ENCODE results near the gene SCAMP2.

- TF ChIP-seq, protein P1, sequence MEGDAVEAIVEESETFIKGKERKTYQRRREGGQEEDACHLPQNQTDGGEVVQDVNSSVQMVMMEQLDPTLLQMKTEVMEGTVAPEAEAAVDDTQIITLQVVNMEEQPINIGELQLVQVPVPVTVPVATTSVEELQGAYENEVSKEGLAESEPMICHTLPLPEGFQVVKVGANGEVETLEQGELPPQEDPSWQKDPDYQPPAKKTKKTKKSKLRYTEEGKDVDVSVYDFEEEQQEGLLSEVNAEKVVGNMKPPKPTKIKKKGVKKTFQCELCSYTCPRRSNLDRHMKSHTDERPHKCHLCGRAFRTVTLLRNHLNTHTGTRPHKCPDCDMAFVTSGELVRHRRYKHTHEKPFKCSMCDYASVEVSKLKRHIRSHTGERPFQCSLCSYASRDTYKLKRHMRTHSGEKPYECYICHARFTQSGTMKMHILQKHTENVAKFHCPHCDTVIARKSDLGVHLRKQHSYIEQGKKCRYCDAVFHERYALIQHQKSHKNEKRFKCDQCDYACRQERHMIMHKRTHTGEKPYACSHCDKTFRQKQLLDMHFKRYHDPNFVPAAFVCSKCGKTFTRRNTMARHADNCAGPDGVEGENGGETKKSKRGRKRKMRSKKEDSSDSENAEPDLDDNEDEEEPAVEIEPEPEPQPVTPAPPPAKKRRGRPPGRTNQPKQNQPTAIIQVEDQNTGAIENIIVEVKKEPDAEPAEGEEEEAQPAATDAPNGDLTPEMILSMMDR (conservative IDR thresholded peaks at IDR 0.05 in 1 of 2, IDR thresholded peaks at IDR 0.05 in 1 of 2; ENCODE audit: low read depth in 1 of 2, low read length in 2 of 2): no peak
- TF ChIP-seq EZH2 (IDR thresholded peaks at IDR 0.05; ENCODE audit: low read length, missing control alignments): no peak
Observed at GRCh38 chr15:74890665-74890960, 17.4 kb upstream of the SCAMP2 start.
